ENCODE measurements around the gene FRMD8.

DNA sequence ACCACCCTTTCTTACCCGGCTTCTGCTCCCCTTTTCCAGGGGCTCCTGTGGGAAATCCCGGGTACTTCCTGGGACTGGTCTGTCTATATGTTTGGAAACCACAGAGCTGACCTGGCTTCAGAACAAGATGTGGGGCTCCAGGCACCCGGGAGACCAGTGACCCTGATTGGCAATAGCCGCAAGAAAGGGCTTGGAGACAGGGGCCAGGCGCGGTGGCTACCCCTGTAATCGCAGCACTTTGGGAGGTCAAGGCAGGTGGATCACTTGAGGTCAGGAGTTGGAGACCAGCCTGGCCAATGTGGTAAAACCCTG lies 33.0 kb downstream of the FRMD8 start:
- TF ChIP-seq, protein P1, sequence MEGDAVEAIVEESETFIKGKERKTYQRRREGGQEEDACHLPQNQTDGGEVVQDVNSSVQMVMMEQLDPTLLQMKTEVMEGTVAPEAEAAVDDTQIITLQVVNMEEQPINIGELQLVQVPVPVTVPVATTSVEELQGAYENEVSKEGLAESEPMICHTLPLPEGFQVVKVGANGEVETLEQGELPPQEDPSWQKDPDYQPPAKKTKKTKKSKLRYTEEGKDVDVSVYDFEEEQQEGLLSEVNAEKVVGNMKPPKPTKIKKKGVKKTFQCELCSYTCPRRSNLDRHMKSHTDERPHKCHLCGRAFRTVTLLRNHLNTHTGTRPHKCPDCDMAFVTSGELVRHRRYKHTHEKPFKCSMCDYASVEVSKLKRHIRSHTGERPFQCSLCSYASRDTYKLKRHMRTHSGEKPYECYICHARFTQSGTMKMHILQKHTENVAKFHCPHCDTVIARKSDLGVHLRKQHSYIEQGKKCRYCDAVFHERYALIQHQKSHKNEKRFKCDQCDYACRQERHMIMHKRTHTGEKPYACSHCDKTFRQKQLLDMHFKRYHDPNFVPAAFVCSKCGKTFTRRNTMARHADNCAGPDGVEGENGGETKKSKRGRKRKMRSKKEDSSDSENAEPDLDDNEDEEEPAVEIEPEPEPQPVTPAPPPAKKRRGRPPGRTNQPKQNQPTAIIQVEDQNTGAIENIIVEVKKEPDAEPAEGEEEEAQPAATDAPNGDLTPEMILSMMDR (IDR thresholded peaks at IDR 0.05): no peak
- TF ChIP-seq POLR2A (IDR thresholded peaks at IDR 0.05): no peak
